ENCODE results near the gene IFT20. TPM values are rescaled to one million over a fixed set of nuclear protein-coding genes. Genes with fewer than 3 reads are reported as not detected.
A peak's percentile ranks its signal among the peaks of the same experiment; 100 is the strongest.

IFT20 gene
- total RNA-seq, 4 donors from 2014 or later: 38.5 to 78.0 (median 63.6) TPM

DNA sequence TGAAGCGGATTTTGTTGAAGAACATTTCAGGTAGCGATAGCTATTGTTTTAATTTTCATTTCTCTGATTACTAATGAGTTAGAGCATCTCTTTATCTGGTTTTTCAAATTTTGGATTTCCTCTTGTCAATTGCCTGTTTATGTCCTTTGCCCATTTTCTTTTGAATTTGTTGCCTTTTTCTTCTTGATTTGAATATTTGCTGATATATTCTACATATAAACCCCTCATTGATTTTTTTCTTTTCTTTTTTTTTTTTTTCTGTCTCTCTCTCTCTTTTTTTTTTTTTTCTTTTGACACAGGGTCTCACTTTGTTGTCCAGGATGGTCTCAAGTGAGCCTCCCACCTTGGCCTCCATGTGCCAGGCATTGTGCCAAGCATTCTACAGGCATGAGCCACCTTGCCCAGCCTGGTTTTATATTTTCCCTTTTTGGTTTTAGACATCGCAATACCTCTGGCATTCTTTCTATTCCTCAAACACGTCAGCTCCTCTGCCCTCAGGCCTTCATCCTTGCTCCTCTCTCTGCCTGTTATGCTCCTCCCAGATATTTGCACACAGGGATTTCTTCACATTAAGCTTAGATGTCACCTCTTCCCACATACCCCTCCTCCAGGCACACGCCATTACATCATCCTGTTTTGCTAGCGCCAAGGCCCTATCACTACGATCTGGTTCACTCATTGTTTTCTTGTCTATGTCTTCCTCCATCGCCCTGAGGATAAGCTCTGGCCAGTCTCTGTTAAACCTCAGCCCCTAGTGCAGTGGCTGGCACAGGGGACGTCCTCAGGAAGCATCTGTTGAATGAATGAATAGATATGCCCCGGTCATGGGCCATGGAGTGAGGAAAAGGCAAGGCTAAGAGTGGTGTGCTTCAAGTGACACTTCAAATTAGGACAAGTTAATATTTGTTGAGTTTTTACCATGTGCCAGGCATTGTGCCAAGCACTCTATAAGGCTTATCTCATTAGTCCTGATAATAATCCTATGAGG lies 44.8 kb upstream of the IFT20 start:
- intact Hi-C loops (cut with DNase I): no loop called here
- H3K36me3 ChIP-seq: no peaks in the 10 kb centered on the region
- TF ChIP-seq POLR2A (IDR thresholded peaks at IDR 0.05): no peak
- TF ChIP-seq, protein P1, sequence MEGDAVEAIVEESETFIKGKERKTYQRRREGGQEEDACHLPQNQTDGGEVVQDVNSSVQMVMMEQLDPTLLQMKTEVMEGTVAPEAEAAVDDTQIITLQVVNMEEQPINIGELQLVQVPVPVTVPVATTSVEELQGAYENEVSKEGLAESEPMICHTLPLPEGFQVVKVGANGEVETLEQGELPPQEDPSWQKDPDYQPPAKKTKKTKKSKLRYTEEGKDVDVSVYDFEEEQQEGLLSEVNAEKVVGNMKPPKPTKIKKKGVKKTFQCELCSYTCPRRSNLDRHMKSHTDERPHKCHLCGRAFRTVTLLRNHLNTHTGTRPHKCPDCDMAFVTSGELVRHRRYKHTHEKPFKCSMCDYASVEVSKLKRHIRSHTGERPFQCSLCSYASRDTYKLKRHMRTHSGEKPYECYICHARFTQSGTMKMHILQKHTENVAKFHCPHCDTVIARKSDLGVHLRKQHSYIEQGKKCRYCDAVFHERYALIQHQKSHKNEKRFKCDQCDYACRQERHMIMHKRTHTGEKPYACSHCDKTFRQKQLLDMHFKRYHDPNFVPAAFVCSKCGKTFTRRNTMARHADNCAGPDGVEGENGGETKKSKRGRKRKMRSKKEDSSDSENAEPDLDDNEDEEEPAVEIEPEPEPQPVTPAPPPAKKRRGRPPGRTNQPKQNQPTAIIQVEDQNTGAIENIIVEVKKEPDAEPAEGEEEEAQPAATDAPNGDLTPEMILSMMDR (IDR thresholded peaks at IDR 0.05): no peak

DNA sequence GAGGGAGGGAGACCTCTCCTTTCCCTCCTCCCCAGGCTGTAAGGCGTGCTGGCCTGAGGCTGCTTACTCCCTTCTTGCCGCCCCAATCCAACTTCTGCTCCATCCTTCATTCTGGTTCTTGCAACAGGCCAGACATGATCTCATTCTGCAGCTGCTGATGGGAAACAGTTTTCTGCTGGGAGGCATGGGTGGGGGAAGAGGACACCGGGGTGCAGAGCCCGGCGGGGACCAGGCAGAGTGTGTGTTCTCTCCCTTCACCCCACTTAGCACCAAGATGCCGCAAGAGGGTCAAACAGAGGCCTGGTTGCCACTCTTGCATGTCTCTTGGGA lies 37.6 kb upstream of the IFT20 start:
- Histone ChIP-seq H3K4me1 (peaks cover 15 to 25% of the 10 kb centered on the region in 2 donors), H3K27me3 (no peaks in the 10 kb centered on the region), H3K36me3 (no peaks in the 10 kb centered on the region), H3K4me3 (replicated peaks in 1 of 3) (peak overlapping the region in 1 of 3 donors; percentile 45), H3K27ac (no peak overlapping the region), H3K9me3 (no peaks in the 10 kb centered on the region)
- no peak for TF ChIP-seq POLR2A (IDR thresholded peaks at IDR 0.05)
- TF ChIP-seq, protein P1 (IDR thresholded peaks at IDR 0.05): no peak
- intact Hi-C loops (cut with DNase I): no loop called here
- 84 to 88% methylated on average over 6 of the region's 6 CpGs for WGBS, 2 donors
- DNase-seq: no peak

More for the DNA sequence above, 44.8 kb upstream of the IFT20 start:
- H3K27ac ChIP-seq: no peak overlapping the region
- no peak overlapping the region for H3K4me3 ChIP-seq (replicated peaks in 1 of 3)
- DNase-seq: no peak
- no peaks in the 10 kb centered on the region for H3K27me3 ChIP-seq
- peaks cover 13 to 15% of the 10 kb centered on the region in 2 donors for H3K4me1 ChIP-seq
- H3K9me3 ChIP-seq: no peaks in the 10 kb centered on the region
- WGBS, 2 donors: 71 to 77% methylated on average over 10 of the region's 10 CpGs

DNA sequence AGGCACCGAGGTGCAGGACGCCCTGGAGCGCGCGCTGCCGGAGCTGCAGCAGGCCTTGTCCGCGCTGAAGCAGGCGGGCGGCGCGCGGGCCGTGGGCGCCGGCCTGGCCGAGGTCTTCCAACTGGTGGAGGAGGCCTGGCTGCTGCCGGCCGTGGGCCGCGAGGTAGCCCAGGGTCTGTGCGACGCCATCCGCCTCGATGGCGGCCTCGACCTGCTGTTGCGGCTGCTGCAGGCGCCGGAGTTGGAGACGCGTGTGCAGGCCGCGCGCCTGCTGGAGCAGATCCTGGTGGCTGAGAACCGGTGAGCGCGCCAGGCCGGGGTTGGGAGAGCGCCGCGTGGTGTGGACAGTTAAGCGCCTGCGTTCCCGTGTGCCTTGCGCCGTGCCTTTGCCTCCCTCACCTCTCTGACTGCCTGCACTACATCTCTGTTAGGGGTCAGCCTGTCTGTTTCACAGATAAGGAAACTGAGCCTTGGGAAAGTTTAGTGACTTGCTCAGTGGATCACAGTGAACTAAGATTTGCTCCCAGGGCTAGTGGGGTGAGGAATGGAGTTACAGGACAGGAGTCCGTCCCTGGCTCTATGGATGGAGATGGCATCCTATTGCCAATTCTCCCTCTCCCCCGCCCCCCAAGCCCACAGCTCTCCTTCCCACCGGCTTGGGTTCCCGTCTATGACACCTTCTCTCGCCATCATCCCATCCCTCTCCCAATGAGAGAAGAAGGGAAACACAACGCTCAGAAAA lies 37.1 kb upstream of the IFT20 start:
- intact Hi-C loops (cut with DNase I): no loop called here
- H3K4me3 ChIP-seq (replicated peaks in 1 of 3): peak overlapping the region; percentile 11 to 45 (median 45)
- peaks cover 15 to 25% of the 10 kb centered on the region in 2 donors for H3K4me1 ChIP-seq
- H3K27me3 ChIP-seq: no peaks in the 10 kb centered on the region
- H3K36me3 ChIP-seq: no peaks in the 10 kb centered on the region
- TF ChIP-seq, protein P1 (IDR thresholded peaks at IDR 0.05): no peak
- TF ChIP-seq POLR2A (IDR thresholded peaks at IDR 0.05): no peak
- peak; percentile 21 to 29 for DNase-seq
- H3K9me3 ChIP-seq: no peaks in the 10 kb centered on the region
- 19 to 61% methylated on average over 6 to 18 of the region's 53 CpGs for WGBS, 2 donors
- H3K27ac ChIP-seq: peak overlapping the region in 1 of 3 donors; percentile 30

DNA sequence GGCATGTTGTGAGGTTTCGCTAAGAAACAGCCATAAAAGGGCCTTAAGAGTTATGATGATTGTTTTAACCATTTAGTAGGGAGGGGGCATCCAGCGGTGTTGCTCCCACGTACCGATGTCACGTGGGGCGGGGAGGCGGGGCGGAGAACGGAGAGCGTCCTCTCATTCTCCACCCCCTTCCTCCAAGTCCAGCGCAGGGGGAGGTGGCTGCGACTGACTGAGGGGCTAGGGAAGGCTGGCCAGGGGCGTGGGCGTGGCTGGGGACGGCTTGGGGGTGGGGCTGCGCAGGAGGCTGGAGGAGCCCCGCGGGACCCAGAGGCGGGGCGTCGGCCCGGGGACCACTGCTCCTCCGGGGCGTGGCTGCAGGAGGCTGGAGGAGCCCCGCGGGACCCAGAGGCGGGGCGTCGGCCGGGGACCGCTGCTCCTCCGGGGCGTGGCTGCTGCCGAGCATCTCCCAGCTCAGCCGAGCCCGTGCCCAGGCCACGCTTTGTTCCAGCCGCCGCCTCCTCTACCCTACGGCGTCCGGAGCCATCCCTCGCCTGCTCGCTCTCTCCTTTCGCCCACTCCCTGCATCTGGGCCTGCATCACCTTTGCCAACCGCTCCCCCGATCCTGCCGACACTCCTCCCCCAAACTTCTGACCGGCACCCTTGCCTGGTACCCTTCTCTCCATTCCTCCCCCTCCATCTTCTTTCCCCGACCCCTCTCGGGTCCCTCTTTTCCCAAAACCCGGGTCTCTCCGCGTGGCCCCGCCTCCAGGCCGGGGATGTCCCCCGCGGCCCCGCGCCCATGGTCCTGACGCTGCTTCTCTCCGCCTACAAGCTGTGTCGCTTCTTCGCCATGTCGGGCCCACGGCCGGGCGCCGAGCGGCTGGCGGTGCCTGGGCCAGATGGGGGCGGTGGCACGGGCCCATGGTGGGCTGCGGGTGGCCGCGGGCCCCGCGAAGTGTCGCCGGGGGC lies 36.3 kb upstream of the IFT20 start, which contains the start of gene SARM1:
Gene SARM1 (plus strand): TSS at position 450 of the 958 bp plus-strand sequence. CDS start 339 bp downstream, at position 789.
- H3K4me1 ChIP-seq: peaks cover 15 to 25% of the 10 kb centered on the region in 2 donors
- WGBS, 2 donors: 1% methylated on average over 40 to 42 of the region's 80 CpGs
- H3K4me3 ChIP-seq (replicated peaks in 1 of 3): peak within 1 kb of the TSS; percentile 11 to 45 (median 45)
- no peaks in the 10 kb centered on the region for H3K9me3 ChIP-seq
- DNase-seq: peak; percentile 69 to 79
- H3K36me3 ChIP-seq: no peaks in the 10 kb centered on the region
- no peak for TF ChIP-seq POLR2A (IDR thresholded peaks at IDR 0.05)
- TF ChIP-seq, protein P1 (IDR thresholded peaks at IDR 0.05): no peak
- intact Hi-C loops (cut with DNase I): no loop called here
- peak within 1 kb of the TSS in 1 of 3 donors; percentile 30 for H3K27ac ChIP-seq
- no peaks in the 10 kb centered on the region for H3K27me3 ChIP-seq

Measured in thyroid gland (tissue), 4 donors.